Measurements from ENCODE around the gene GNAZ.

GNAZ gene

GRCh38 chr22:23075050-23075449 lies 4.7 kb downstream of the GNAZ start:
- no peak overlapping the region for H3K27ac ChIP-seq
- DNase-seq (ENCODE audit: low spot score): no peak
- TF ChIP-seq CTCF (IDR thresholded peaks at IDR 0.05): no peak
- no peak overlapping the region for H3K4me3 ChIP-seq

GRCh38 chr22:23075525-23076216 lies 5.4 kb downstream of the GNAZ start:
- Histone ChIP-seq H3K27ac (no peak overlapping the region), H3K4me3 (no peak overlapping the region)
- TF ChIP-seq CTCF (IDR thresholded peaks at IDR 0.05): no peak
- no peak for DNase-seq (ENCODE audit: low spot score)

- no peak for TF ChIP-seq CTCF (IDR thresholded peaks at IDR 0.05)
- Histone ChIP-seq H3K4me3 (no peak overlapping the region), H3K27ac (no peak overlapping the region)
- no peak for DNase-seq (ENCODE audit: low spot score)
Observed at GRCh38 chr22:23076896-23077572, 6.7 kb downstream of the GNAZ start.

GRCh38 chr22:23077627-23078461 lies 7.5 kb downstream of the GNAZ start:
- TF ChIP-seq CTCF (IDR thresholded peaks at IDR 0.05): no peak
- Histone ChIP-seq H3K27ac (no peak overlapping the region), H3K4me3 (no peak overlapping the region)
- DNase-seq (ENCODE audit: low spot score): no peak

- Histone ChIP-seq H3K4me3 (no peak overlapping the region), H3K27ac (no peak overlapping the region)
- no peak for DNase-seq (ENCODE audit: low spot score)
- TF ChIP-seq CTCF (IDR thresholded peaks at IDR 0.05): no peak
Observed at GRCh38 chr22:23078462-23078787, 8.1 kb downstream of the GNAZ start.

- H3K27ac ChIP-seq: no peak overlapping the region
- no peak for TF ChIP-seq CTCF (IDR thresholded peaks at IDR 0.05)
- DNase-seq (ENCODE audit: low spot score): no peak
- H3K4me3 ChIP-seq: no peak overlapping the region
Observed at GRCh38 chr22:23079240-23079768, 9.0 kb downstream of the GNAZ start.

All from coronary artery (tissue), 2 donors.